Trophoblast cell (in vitro differentiated cells and primary cell): ENCODE measurements around the gene MEIOB.
A peak's percentile ranks its signal among the peaks of the same experiment; 100 is the strongest.
"Not testable (repeated sequence)": the region's sequence is repeated elsewhere in the genome, so short reads cannot be mapped to it uniquely, and the experiment has no call there.

Experiments used
- DNase-seq, 2 donors: peaks; one replicate each; pipeline ENCODE4 v3.0.0-alpha.2; 2016
- H2AFZ ChIP-seq: 2 replicates; pipeline ENCODE4 v1.6.1; 2013; ENCODE audit warnings: low read length, moderate library complexity, mild to moderate bottlenecking; ENCODE audit not compliant: insufficient read depth, poor library complexity
- H2AK5ac ChIP-seq: 2 replicates; pipeline ENCODE4 v1.6.1; 2013; ENCODE audit warnings: mild to moderate bottlenecking, low read length
- H2BK120ac ChIP-seq: 2 replicates; pipeline ENCODE4 v1.6.1; 2013; ENCODE audit warnings: low read length, mild to moderate bottlenecking, moderate library complexity; ENCODE audit not compliant: insufficient read depth, poor library complexity
- H2BK12ac ChIP-seq: 2 replicates; pipeline ENCODE4 v1.6.1; 2013; ENCODE audit warnings: mild to moderate bottlenecking, low read length, moderate library complexity
- H2BK5ac ChIP-seq: 2 replicates; pipeline ENCODE4 v1.6.1; 2013; ENCODE audit warnings: low read length, low read depth, moderate library complexity, mild to moderate bottlenecking; ENCODE audit not compliant: poor library complexity
- H3K14ac ChIP-seq: 2 replicates; pipeline ENCODE4 v1.6.1; 2013; ENCODE audit warnings: mild to moderate bottlenecking, low read length
- H3K18ac ChIP-seq: 2 replicates; pipeline ENCODE4 v1.6.1; 2013; ENCODE audit warnings: mild to moderate bottlenecking, low read length
- H3K23ac ChIP-seq: 2 replicates; pipeline ENCODE4 v1.6.1; 2013; ENCODE audit warnings: low read length
- H3K27ac ChIP-seq: 2 replicates; pipeline ENCODE4 v1.5.1; 2013; ENCODE audit warnings: low read depth, mild to moderate bottlenecking, inconsistent platforms, low read length, moderate library complexity
- H3K27me3 ChIP-seq: 2 replicates; pipeline ENCODE4 v1.6.1; 2013; ENCODE audit warnings: inconsistent platforms, mild to moderate bottlenecking, low read length, moderate library complexity; ENCODE audit not compliant: insufficient read depth
- H3K36me3 ChIP-seq, 2 experiments: 1 replicate in 1 of 2; 2 replicates in 1 of 2; pipeline ENCODE4 v1.6.1; 2013; ENCODE audit warnings: low read length in 2 of 2, mild to moderate bottlenecking in 2 of 2, moderate library complexity in 1 of 2; ENCODE audit not compliant: insufficient read depth in 2 of 2, control insufficient read depth in 1 of 2
- H3K4ac ChIP-seq: 2 replicates; pipeline ENCODE4 v1.6.1; 2013; ENCODE audit warnings: low read depth, mild to moderate bottlenecking, low read length, moderate library complexity
- H3K4me1 ChIP-seq, 2 experiments: 1 replicate in 1 of 2; 2 replicates in 1 of 2; pipeline ENCODE4 v1.6.1; 2013; ENCODE audit warnings: low read length in 2 of 2, mild to moderate bottlenecking in 2 of 2, moderate library complexity in 1 of 2; ENCODE audit not compliant: insufficient read depth in 2 of 2, control insufficient read depth in 1 of 2
- H3K4me2 ChIP-seq: 2 replicates; pipeline ENCODE4 v1.6.1; 2013; ENCODE audit warnings: inconsistent platforms, mild to moderate bottlenecking, low read length, moderate library complexity
- H3K4me3 ChIP-seq: 2 replicates; pipeline ENCODE4 v1.5.1; 2013; ENCODE audit warnings: mild to moderate bottlenecking, low read depth, low read length, inconsistent platforms
- H3K79me1 ChIP-seq: one replicate; pipeline ENCODE4 v1.6.1; 2013; ENCODE audit warnings: low read length
- H3K79me2 ChIP-seq: 2 replicates; pipeline ENCODE4 v1.6.1; 2013; ENCODE audit warnings: low read length, mild to moderate bottlenecking; ENCODE audit not compliant: control insufficient read depth, insufficient read depth, poor library complexity
- H3K9ac ChIP-seq: 2 replicates; pipeline ENCODE4 v1.6.1; 2013; ENCODE audit warnings: mild to moderate bottlenecking, low read length
- H3K9me3 ChIP-seq: 2 replicates; pipeline ENCODE4 v1.6.1; 2013; ENCODE audit warnings: low read depth, mild to moderate bottlenecking, control low read depth, inconsistent platforms, low read length; ENCODE audit not compliant: insufficient read depth
- H4K12ac ChIP-seq: 2 replicates; pipeline ENCODE4 v1.6.1; 2013; ENCODE audit warnings: low read depth, mild to moderate bottlenecking, low read length, moderate library complexity
- H4K8ac ChIP-seq: 2 replicates; pipeline ENCODE4 v1.6.1; 2013; ENCODE audit warnings: low read depth, mild to moderate bottlenecking, low read length, moderate library complexity
- H4K91ac ChIP-seq: one replicate; pipeline ENCODE4 v1.6.1; 2013; ENCODE audit warnings: low read depth, mild to moderate bottlenecking, low read length, moderate library complexity
- WGBS: extraction: QIAGEN DNeasy Blood & Tissue Kit; methylation state at CpG from one replicate; pipeline ENCODE4 v1.1.7; 2013; ENCODE audit warnings: missing lambda C conversion rate; ENCODE audit not compliant: insufficient read length, insufficient coverage; ENCODE audit errors: extremely low coverage; 5-methylcytosine and 5-hydroxymethylcytosine counted together

Gene MEIOB

GRCh38 chr16:1899641-1900451 is 27.9 kb upstream of the MEIOB start:
- H2BK5ac ChIP-seq, result no peak overlapping the region
- no peak overlapping the region for H3K27ac ChIP-seq
- H3K79me1 ChIP-seq, result no peaks in the 10 kb centered on the region
- no peak overlapping the region for H3K4me3 ChIP-seq
- H3K36me3 ChIP-seq, result no peaks in the 10 kb centered on the region
- no peak overlapping the region for H3K4ac ChIP-seq
- H4K8ac ChIP-seq, result no peak overlapping the region
- no peak overlapping the region for H3K18ac ChIP-seq
- H2AFZ ChIP-seq, result no peak overlapping the region
- no peaks in the 10 kb centered on the region for H3K79me2 ChIP-seq
- no peak overlapping the region for H4K91ac ChIP-seq
- H2BK12ac ChIP-seq, result no peak overlapping the region
- H3K4me1 ChIP-seq, result no peaks in the 10 kb centered on the region
- peak; percentile 58 to 78 for DNase-seq
- H2AK5ac ChIP-seq, result no peak overlapping the region
- H2BK120ac ChIP-seq, result no peak overlapping the region
- H3K9me3 ChIP-seq, result peaks cover 1% of the 10 kb centered on the region
- no CpG with 5 or more reads among the region's 16 CpGs for WGBS
- no peak overlapping the region for H3K14ac ChIP-seq
- no peak overlapping the region for H3K9ac ChIP-seq
- no peak overlapping the region for H4K12ac ChIP-seq
- no peak overlapping the region for H3K23ac ChIP-seq
- H3K4me2 ChIP-seq, result no peak overlapping the region
- no peaks in the 10 kb centered on the region for H3K27me3 ChIP-seq

- not testable (repeated sequence) for H2BK120ac ChIP-seq, H2BK12ac ChIP-seq, H3K27ac ChIP-seq, H3K9me3 ChIP-seq, H3K18ac ChIP-seq, H3K23ac ChIP-seq, H3K79me2 ChIP-seq, H4K91ac ChIP-seq, H3K79me1 ChIP-seq, H4K12ac ChIP-seq, H3K36me3 ChIP-seq, H3K4ac ChIP-seq, H2AK5ac ChIP-seq, DNase-seq, H2AFZ ChIP-seq, H4K8ac ChIP-seq, H3K27me3 ChIP-seq, H3K4me1 ChIP-seq, H3K4me2 ChIP-seq, H3K9ac ChIP-seq, H3K14ac ChIP-seq, H2BK5ac ChIP-seq, H3K4me3 ChIP-seq
- no CpG with 5 or more reads among the region's 2 CpGs for WGBS
Measured at GRCh38 chr16:1897692-1898091, 25.7 kb upstream of the MEIOB start.

GRCh38 chr16:1895949-1896675 is 24.1 kb upstream of the MEIOB start:
- H3K79me2 ChIP-seq, result no peaks in the 10 kb centered on the region
- no peak overlapping the region for H3K4me2 ChIP-seq
- WGBS, result no CpG with 5 or more reads among the region's 27 CpGs
- H2BK12ac ChIP-seq, result no peak overlapping the region
- H2AK5ac ChIP-seq, result no peak overlapping the region
- H3K36me3 ChIP-seq, result no peaks in the 10 kb centered on the region
- H3K4ac ChIP-seq, result no peak overlapping the region
- H3K18ac ChIP-seq, result no peak overlapping the region
- H3K4me3 ChIP-seq, result no peak overlapping the region
- H3K27ac ChIP-seq, result no peak overlapping the region
- H3K4me1 ChIP-seq, result no peaks in the 10 kb centered on the region
- no peak overlapping the region for H4K12ac ChIP-seq
- no peaks in the 10 kb centered on the region for H3K79me1 ChIP-seq
- no peak overlapping the region for H2AFZ ChIP-seq
- H3K14ac ChIP-seq, result no peak overlapping the region
- DNase-seq, result no peak
- H3K9me3 ChIP-seq, result peaks cover 1% of the 10 kb centered on the region
- H3K9ac ChIP-seq, result no peak overlapping the region
- no peak overlapping the region for H2BK5ac ChIP-seq
- H3K23ac ChIP-seq, result no peak overlapping the region
- no peak overlapping the region for H2BK120ac ChIP-seq
- H3K27me3 ChIP-seq, result no peaks in the 10 kb centered on the region
- no peak overlapping the region for H4K8ac ChIP-seq
- H4K91ac ChIP-seq, result no peak overlapping the region

GRCh38 chr16:1895068-1895467 is 23.1 kb upstream of the MEIOB start:
- H3K9me3 ChIP-seq, result peaks cover 1% of the 10 kb centered on the region
- H3K4ac ChIP-seq, result no peak overlapping the region
- no peak overlapping the region for H2BK120ac ChIP-seq
- H3K14ac ChIP-seq, result no peak overlapping the region
- H2BK5ac ChIP-seq, result no peak overlapping the region
- no peak overlapping the region for H3K27ac ChIP-seq
- H3K36me3 ChIP-seq, result no peaks in the 10 kb centered on the region
- H3K4me1 ChIP-seq, result no peaks in the 10 kb centered on the region
- H2AK5ac ChIP-seq, result no peak overlapping the region
- no peaks in the 10 kb centered on the region for H3K27me3 ChIP-seq
- H3K79me1 ChIP-seq, result no peaks in the 10 kb centered on the region
- no peak overlapping the region for H3K18ac ChIP-seq
- no peak overlapping the region for H3K23ac ChIP-seq
- H2AFZ ChIP-seq, result no peak overlapping the region
- no peak overlapping the region for H4K91ac ChIP-seq
- no peaks in the 10 kb centered on the region for H3K79me2 ChIP-seq
- no peak overlapping the region for H2BK12ac ChIP-seq
- no peak overlapping the region for H3K4me2 ChIP-seq
- no peak overlapping the region for H4K8ac ChIP-seq
- H3K4me3 ChIP-seq, result no peak overlapping the region
- no CpG with 5 or more reads among the region's 5 CpGs for WGBS
- no peak overlapping the region for H4K12ac ChIP-seq
- no peak for DNase-seq
- no peak overlapping the region for H3K9ac ChIP-seq
